BLaER1 treated with 17β-estradiol and CSF1 and Interleukin-3, amounts not matched to agents 10 nM and 100 nM (cell line): Measurements from ENCODE around the gene FAM240B.

ENCODE experiments used
- H3K27ac ChIP-seq, 11 experiments: shearing (Covaris generic); formaldehyde crosslinking; 2 replicates each; pipeline ENCODE4 v1.8.1; 2022
- H3K27me3 ChIP-seq, 11 experiments: shearing (Covaris generic); formaldehyde crosslinking; 2 replicates each; pipeline ENCODE4 v1.8.1; 2022
- H3K36me3 ChIP-seq, 11 experiments: shearing (Covaris generic); formaldehyde crosslinking; 2 replicates each; pipeline ENCODE4 v1.8.1; 2022
- H3K4me1 ChIP-seq, 10 experiments: shearing (Covaris generic); formaldehyde crosslinking; 2 replicates each; pipeline ENCODE4 v1.8.1; 2022
- H3K4me2 ChIP-seq, 11 experiments: shearing (Covaris generic); formaldehyde crosslinking; 2 replicates each; pipeline ENCODE4 v1.8.1; 2022
- H3K4me3 ChIP-seq, 10 experiments: shearing (Covaris generic); formaldehyde crosslinking; 2 replicates each; pipeline ENCODE4 v1.8.1; 2022
- H3K9ac ChIP-seq, 11 experiments: shearing (Covaris generic); formaldehyde crosslinking; 2 replicates each; pipeline ENCODE4 v1.8.1; 2022
- H3K9me3 ChIP-seq, 11 experiments: shearing (Covaris generic); formaldehyde crosslinking; replicated peaks in 1 of 11; 2 replicates each; pipeline ENCODE4 v1.8.1; 2022
- H4K20me1 ChIP-seq, 11 experiments: shearing (Covaris generic); formaldehyde crosslinking; 2 replicates each; pipeline ENCODE4 v1.8.1; 2022
- Cebpa-rat ChIP-seq, 11 experiments: shearing (Covaris generic); IDR thresholded peaks; 2 replicates each; pipeline ENCODE4 v1.8.1; 2022

Gene FAM240B

GRCh38 chr9:38650564-38650963 lies 69.4 kb downstream of the FAM240B start:
- no peak overlapping the region for H3K4me3 ChIP-seq

DNA sequence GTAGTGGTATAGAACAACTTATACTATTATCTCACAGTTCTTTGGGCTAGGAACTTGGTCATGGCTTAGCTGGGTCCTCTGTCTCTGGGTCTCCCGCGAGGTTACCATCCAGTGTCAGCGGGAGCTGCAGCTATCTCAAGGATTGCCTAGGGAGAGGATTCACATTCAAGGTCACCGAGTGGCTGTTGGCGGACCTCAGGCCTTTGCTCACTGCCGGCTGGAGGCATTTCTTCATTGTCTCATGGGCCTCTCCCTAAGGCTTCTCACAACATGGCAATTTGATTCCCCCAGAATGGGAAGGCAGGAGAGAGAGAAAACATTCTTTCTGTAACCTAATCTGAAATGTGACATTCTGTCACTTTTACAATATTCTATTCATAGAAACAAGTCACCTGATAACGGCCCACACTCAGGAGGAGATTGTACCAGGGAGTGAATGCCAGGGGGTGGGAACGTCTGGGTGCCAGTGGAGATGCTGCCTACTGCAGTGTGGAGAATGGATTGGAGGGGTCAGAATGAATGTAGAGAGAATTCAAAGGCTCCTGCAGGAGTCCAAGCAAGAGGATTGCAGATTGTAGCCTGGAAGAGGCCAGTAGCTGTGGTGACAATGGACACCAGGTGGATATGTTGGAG lies 70.1 kb downstream of the FAM240B start:
- Histone ChIP-seq H3K9ac (no peak overlapping the region), H3K27ac (no peak overlapping the region)

More at GRCh38 chr9:38650564-38650963, 69.4 kb downstream of the FAM240B start:
- no peak for TF ChIP-seq Cebpa-rat (IDR thresholded peaks at IDR 0.05)
- Histone ChIP-seq H3K27me3 (no peaks in the 10 kb centered on the region), H3K36me3 (no peaks in the 10 kb centered on the region), H3K4me2 (no peak overlapping the region), H3K27ac (no peak overlapping the region), H3K9ac (no peak overlapping the region), H3K9me3 (peaks cover 0 to 10% (median 3%) of the 10 kb centered on the region in 11 experiments; a peak in 5 of 22 replicates), H4K20me1 (no peaks in the 10 kb centered on the region), H3K4me1 (peaks cover 0 to 19% (median 14%) of the 10 kb centered on the region in 10 experiments; a peak in 14 of 20 replicates)

GRCh38 chr9:38644601-38645000 lies 75.3 kb downstream of the FAM240B start:
- H3K4me3 ChIP-seq, result no peak overlapping the region
- H3K4me1 ChIP-seq, result peaks cover 10 to 28% (median 25%) of the 10 kb centered on the region in 10 experiments
- no peaks in the 10 kb centered on the region for H4K20me1 ChIP-seq
- no peak for TF ChIP-seq Cebpa-rat (IDR thresholded peaks at IDR 0.05)
- H3K27me3 ChIP-seq, result no peaks in the 10 kb centered on the region
- H3K9ac ChIP-seq, result no peak overlapping the region
- H3K9me3 ChIP-seq, result peaks cover 0 to 8% (median 3%) of the 10 kb centered on the region in 11 experiments; a peak in 5 of 22 replicates
- no peak overlapping the region for H3K27ac ChIP-seq
- H3K4me2 ChIP-seq, result peak overlapping the region in 6 of 11 experiments; percentile 76 to 96 (median 83); a peak in 5 of 22 replicates
- no peaks in the 10 kb centered on the region for H3K36me3 ChIP-seq

More for the DNA sequence above, 70.1 kb downstream of the FAM240B start:
- Histone ChIP-seq H4K20me1 (no peaks in the 10 kb centered on the region), H3K4me3 (no peak overlapping the region), H3K4me1 (peaks cover 0 to 19% (median 14%) of the 10 kb centered on the region in 10 experiments; a peak in 14 of 20 replicates), H3K27me3 (no peaks in the 10 kb centered on the region), H3K36me3 (no peaks in the 10 kb centered on the region), H3K9me3 (peaks cover 0 to 10% (median 3%) of the 10 kb centered on the region in 11 experiments; a peak in 5 of 22 replicates), H3K4me2 (no peak overlapping the region)
- TF ChIP-seq Cebpa-rat (IDR thresholded peaks at IDR 0.05), result no peak
